ENCODE data around the gene NTSR1. TPM values are rescaled to one million over a fixed set of nuclear protein-coding genes. Genes with fewer than 3 reads are reported as not detected.

Gene NTSR1
- total and polyA plus RNA-seq, 2 of the 13 experiments (the other 11 are each of a cell fraction or from before 2014, with no cell fraction given) = 0.09 to 0.12 TPM

- TF ChIP-seq MED13 (CRISPR knock-in tag; IDR thresholded peaks at IDR 0.05) (peak; percentile 28; the same call in 1 of the 2 replicates), MXD4 (CRISPR knock-in tag; IDR thresholded peaks at IDR 0.05) (peak; percentile 63; the same call in 1 of the 2 replicates), ZNF737 (CRISPR knock-in tag; IDR thresholded peaks at IDR 0.05; ENCODE audit: borderline replicate concordance) (no peak), ZNF354B (CRISPR knock-in tag; IDR thresholded peaks at IDR 0.05) (peak; percentile 65; the same call in 1 of the 2 replicates), BRD4 (CRISPR knock-in tag; IDR thresholded peaks at IDR 0.05) (peak; percentile 86), TCF12 (IDR thresholded peaks at IDR 0.05) (no peak), TCF12 (CRISPR knock-in tag; IDR thresholded peaks at IDR 0.05) (0 out of 2 replicates have a peak, but pooled peaks have one; percentile 15), IRX3 (CRISPR knock-in tag; IDR thresholded peaks at IDR 0.05; ENCODE audit: borderline replicate concordance, low read depth) (peak; percentile 92), HOXA5 (CRISPR knock-in tag; IDR thresholded peaks at IDR 0.05) (0 out of 2 replicates have a peak, but pooled peaks have one; percentile 57), ETV5 (CRISPR knock-in tag; IDR thresholded peaks at IDR 0.05; ENCODE audit: borderline replicate concordance) (peak; percentile 53; the same call in 1 of the 2 replicates), ATF3 (CRISPR knock-in tag; IDR thresholded peaks at IDR 0.05) (peak; percentile 26; the same call in 1 of the 2 replicates), KAT7 (CRISPR knock-in tag; IDR thresholded peaks at IDR 0.05; ENCODE audit: borderline replicate concordance) (peak; percentile 78), HMGXB4 (CRISPR knock-in tag; IDR thresholded peaks at IDR 0.05; ENCODE audit: borderline replicate concordance in 1 of 2, low read depth in 1 of 2) (peak; percentile 70 to 76; a peak in 3 of 4 replicates), KDM4B (CRISPR knock-in tag; IDR thresholded peaks at IDR 0.05) (peak; percentile 82; the same call in 1 of the 2 replicates), ZNF329 (CRISPR knock-in tag; IDR thresholded peaks at IDR 0.05; ENCODE audit: low read depth) (peak; percentile 78; the same call in 1 of the 2 replicates), ZBTB7B (CRISPR knock-in tag; IDR thresholded peaks at IDR 0.05) (peak; percentile 85), ZBTB2 (CRISPR knock-in tag; IDR thresholded peaks at IDR 0.05; ENCODE audit: low read depth) (peak; percentile 83), ZNF337 (CRISPR knock-in tag; IDR thresholded peaks at IDR 0.05; ENCODE audit: borderline replicate concordance, low read depth) (no peak), BATF2 (CRISPR knock-in tag; IDR thresholded peaks at IDR 0.05) (peak; percentile 81; the same call in 1 of the 2 replicates), MXI1 (IDR thresholded peaks at IDR 0.05; ENCODE audit: borderline replicate concordance, low read depth, low read length) (peak; percentile 75; the same call in 2 of the 3 replicates), NR1H2 (CRISPR knock-in tag; IDR thresholded peaks at IDR 0.05; ENCODE audit: borderline replicate concordance, low read depth) (no peak), ZNF101 (CRISPR knock-in tag; IDR thresholded peaks at IDR 0.05; ENCODE audit: borderline replicate concordance, low read depth) (no peak), ZNF780A (CRISPR knock-in tag; IDR thresholded peaks at IDR 0.05) (0 out of 2 replicates have a peak, but pooled peaks have one; percentile 46), PITX1 (CRISPR knock-in tag; IDR thresholded peaks at IDR 0.05) (peak; percentile 17), ZNF7 (CRISPR knock-in tag; IDR thresholded peaks at IDR 0.05) (no peak), ZBTB7A (CRISPR knock-in tag; IDR thresholded peaks at IDR 0.05) (0 out of 2 replicates have a peak, but pooled peaks have one; percentile 38), MIER3 (CRISPR knock-in tag; IDR thresholded peaks at IDR 0.05; ENCODE audit: borderline replicate concordance) (0 out of 2 replicates have a peak, but pooled peaks have one; percentile 54)
Observed at GRCh38 chr20:62804627-62805154, 96.1 kb downstream of the NTSR1 start, which contains the start of gene OGFR (continued).
